ENCODE data around the gene ERC2. TPM values are rescaled to one million over a fixed set of nuclear protein-coding genes. Genes with fewer than 3 reads are reported as not detected.

ERC2 gene
- total and polyA plus RNA-seq, 2 of the 13 experiments (the other 11 are each of a cell fraction or from before 2014, with no cell fraction given), result 0.16 to 0.22 TPM

- BruUV-seq (replicated peaks), result no TSS peak
- CTCF ChIA-PET (ENCODE audit: low intra/inter-chr PET ratio, low total read pairs), result no interaction called here
- H3K4me1 ChIP-seq (ENCODE audit: insufficient read depth, low read length), result no peaks in the 10 kb centered on the region
- no peaks in the 10 kb centered on the region for H3K9me3 ChIP-seq (ENCODE audit: low read length)
- H3K27ac ChIP-seq (ENCODE audit: extremely low read length, insufficient read depth, low read length), result no peak overlapping the region
- no peaks in the 10 kb centered on the region for H3K27me3 ChIP-seq (ENCODE audit: control insufficient read depth in 1 of 2, insufficient read depth in 2 of 2, low read length in 2 of 2)
- no peak overlapping the region for H2AFZ ChIP-seq (ENCODE audit: low read length)
- POLR2A ChIA-PET, result no interaction called here
- DNase-seq (ENCODE audit: low spot score), result no peak
- WGBS (ENCODE audit: low lambda C conversion rate), result 31% methylated on average over 2 of the region's 2 CpGs
- H3K79me2 ChIP-seq (ENCODE audit: insufficient read depth, low read length), result no peaks in the 10 kb centered on the region
- no peaks in the 10 kb centered on the region for H3K36me3 ChIP-seq (replicated peaks in 1 of 2; ENCODE audit: control insufficient read depth in 1 of 2, insufficient read depth in 2 of 2, low read length in 2 of 2)
- intact Hi-C loops (cut with micrococcal nuclease; ENCODE audit: unreplicated experiment) (no loop called here), in situ Hi-C loops (cut with HindIII; ENCODE audit: extremely low pct_ligation_motif_present, low pct_unique_long_range_greater_than_20kb) (no loop called here)
- H4K20me1 ChIP-seq (ENCODE audit: insufficient read depth, low read length), result no peaks in the 10 kb centered on the region
- H3K4me3 ChIP-seq (replicated peaks in 1 of 3; ENCODE audit: insufficient read depth in 1 of 3, low read depth in 2 of 3, low read length in 3 of 3), result no peak overlapping the region
- H3K9ac ChIP-seq (ENCODE audit: insufficient read depth, low read depth, low read length), result no peak overlapping the region
- FAIRE-seq, result no peak
- no peak overlapping the region for H3K4me2 ChIP-seq (ENCODE audit: low read depth, low read length)
- ATAC-seq, result no peak
- TF ChIP-seq ZBTB10 (CRISPR knock-in tag; IDR thresholded peaks at IDR 0.05; ENCODE audit: borderline replicate concordance) (no peak), ZNF496 (CRISPR knock-in tag; IDR thresholded peaks at IDR 0.05; ENCODE audit: insufficient replicate concordance) (no peak), PLRG1 (conservative IDR thresholded peaks at IDR 0.05) (no peak), ZNF816 (CRISPR knock-in tag; IDR thresholded peaks at IDR 0.05; ENCODE audit: borderline replicate concordance) (no peak), HNF1A (IDR thresholded peaks at IDR 0.05; ENCODE audit: low read depth) (no peak), HNF1A (CRISPR knock-in tag; IDR thresholded peaks at IDR 0.05; ENCODE audit: borderline replicate concordance) (no peak), ZNF318 (CRISPR knock-in tag; IDR thresholded peaks at IDR 0.05) (no peak), ZNF790 (CRISPR knock-in tag; IDR thresholded peaks at IDR 0.05; ENCODE audit: borderline replicate concordance) (no peak), SALL1 (CRISPR knock-in tag; IDR thresholded peaks at IDR 0.05) (no peak)
Measured at GRCh38 chr3:55626279-55626665, 842.0 kb downstream of the ERC2 start.
